PFSK-1 (cell line): ENCODE measurements around the gene FOXP2.

Experiments
- FOXP2 ChIP-seq: optimal IDR thresholded peaks from 2 replicates; pipeline ENCODE3; 2011; ENCODE audit warnings: borderline replicate concordance, control low read depth, inconsistent platforms; ENCODE audit not compliant: insufficient read depth; ENCODE audit errors: extremely low read length, extremely low read depth
- POLR2AphosphoS5 ChIP-seq: IDR thresholded peaks from 2 replicates; pipeline ENCODE4 v1.6.1; 2012; ENCODE audit warnings: low read depth, mild to moderate bottlenecking, control low read depth, low read length, moderate library complexity
- REST ChIP-seq, 2 experiments: IDR thresholded peaks; 2 replicates each; pipeline versions ENCODE4 v1.6.1 to v1.8.0; 2011 to 2012; ENCODE audit warnings: low read depth in 2 of 2, low read length in 2 of 2, control low read depth in 1 of 2, inconsistent platforms in 1 of 2, mild to moderate bottlenecking in 1 of 2, moderate library complexity in 1 of 2; ENCODE audit not compliant: insufficient read depth in 1 of 2
- SIN3A ChIP-seq: IDR thresholded peaks from 2 replicates; pipeline ENCODE4 v1.6.1; 2012; ENCODE audit warnings: mild to moderate bottlenecking, low read length, moderate library complexity, borderline replicate concordance; ENCODE audit not compliant: insufficient read depth
- TAF1 ChIP-seq: IDR thresholded peaks from 2 replicates; pipeline ENCODE4 v1.6.1; 2012; ENCODE audit warnings: low read length, control low read depth, borderline replicate concordance; ENCODE audit not compliant: insufficient read depth

The FOXP2 gene

GRCh38 chr7:114431189-114431588 is 16.6 kb downstream of the FOXP2 start:
- TF ChIP-seq POLR2AphosphoS5 = no peak
- no peak for TF ChIP-seq SIN3A
- TF ChIP-seq FOXP2 = no peak
- TF ChIP-seq TAF1 = no peak
- no peak for TF ChIP-seq REST (IDR thresholded peaks at IDR 0.05; ENCODE audit: insufficient read depth in 1 of 2, low read depth in 2 of 2, low read length in 2 of 2)

- no peak for TF ChIP-seq TAF1
- TF ChIP-seq REST (IDR thresholded peaks at IDR 0.05; ENCODE audit: insufficient read depth in 1 of 2, low read depth in 2 of 2, low read length in 2 of 2) = no peak
- TF ChIP-seq FOXP2 = no peak
- no peak for TF ChIP-seq SIN3A
- TF ChIP-seq POLR2AphosphoS5 = no peak
Measured at GRCh38 chr7:114432061-114432460, 17.4 kb downstream of the FOXP2 start.

GRCh38 chr7:114432703-114433102 is 18.1 kb downstream of the FOXP2 start:
- TF ChIP-seq TAF1 (no peak), FOXP2 (no peak), POLR2AphosphoS5 (no peak), SIN3A (no peak), REST (IDR thresholded peaks at IDR 0.05; ENCODE audit: insufficient read depth in 1 of 2, low read depth in 2 of 2, low read length in 2 of 2) (no peak)

- TF ChIP-seq TAF1 (no peak), SIN3A (no peak), POLR2AphosphoS5 (no peak), FOXP2 (no peak), REST (IDR thresholded peaks at IDR 0.05; ENCODE audit: insufficient read depth in 1 of 2, low read depth in 2 of 2, low read length in 2 of 2) (no peak)
Measured at GRCh38 chr7:114439581-114439980, 25.0 kb downstream of the FOXP2 start.

GRCh38 chr7:114444196-114444595 is 29.6 kb downstream of the FOXP2 start:
- TF ChIP-seq SIN3A (no peak), TAF1 (no peak)

GRCh38 chr7:114450431-114450830 is 35.8 kb downstream of the FOXP2 start:
- TF ChIP-seq POLR2AphosphoS5 (no peak), TAF1 (no peak), SIN3A (no peak), FOXP2 (no peak), REST (IDR thresholded peaks at IDR 0.05; ENCODE audit: insufficient read depth in 1 of 2, low read depth in 2 of 2, low read length in 2 of 2) (no peak)
